ENCODE results near the gene CSPG4. TPM values are rescaled to one million over a fixed set of nuclear protein-coding genes. Genes with fewer than 3 reads are reported as not detected.
"Not testable (repeated sequence)": the region's sequence is repeated elsewhere in the genome, so short reads cannot be mapped to it uniquely, and the experiment has no call there.

CSPG4 gene
- total RNA-seq, 2 experiments from 2014 or later, result not detected

DNA sequence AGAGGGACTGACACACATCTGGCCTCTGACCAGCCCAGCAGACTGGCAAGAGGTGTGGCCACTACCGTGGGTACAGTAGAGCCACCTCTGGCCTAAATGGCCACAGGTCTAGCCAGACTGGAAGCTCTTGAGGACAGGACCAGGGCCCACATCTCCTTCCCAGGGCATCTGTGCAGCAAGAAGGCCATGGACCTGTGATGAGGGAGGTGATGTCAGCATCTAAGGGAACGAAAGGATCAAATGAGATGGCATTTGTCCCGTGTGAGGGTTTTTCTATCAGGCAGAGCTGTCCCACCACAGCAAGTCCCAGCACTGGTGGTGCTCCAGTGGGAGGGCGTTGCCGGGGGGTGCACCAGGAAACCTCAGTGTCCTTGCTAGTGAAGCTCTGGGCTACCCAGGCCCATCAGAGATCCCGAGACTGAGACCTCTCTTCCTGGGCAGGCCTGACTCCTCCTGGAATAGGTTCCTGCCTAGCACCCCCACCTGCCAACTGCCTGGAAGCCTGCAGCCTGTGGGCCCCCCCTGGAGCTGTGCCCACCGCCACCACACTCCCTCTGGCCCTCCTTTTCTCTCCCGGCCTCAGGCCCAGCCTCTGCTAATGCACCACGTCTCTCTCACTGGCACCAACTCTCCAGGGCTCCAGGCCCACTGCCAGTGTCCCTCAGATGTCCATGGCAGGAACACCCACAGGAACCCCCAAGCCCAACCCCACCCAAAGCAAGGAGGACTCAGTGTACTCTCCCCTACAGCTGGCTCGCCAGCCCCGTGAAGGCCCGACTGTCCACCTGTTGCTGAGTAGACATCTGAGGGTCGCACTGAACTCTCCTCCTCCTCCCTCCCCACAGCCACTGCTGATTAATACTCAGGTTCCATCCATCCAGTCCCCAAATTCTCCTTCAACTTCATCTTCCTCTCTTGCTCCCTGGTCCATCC lies 11.3 kb downstream of the CSPG4 start:
- H3K4me1 Mint-ChIP-seq; H3K4me3 Mint-ChIP-seq; H3K27me3 Mint-ChIP-seq; POLR2A ChIA-PET; CTCF ChIA-PET; H3K9me3 Mint-ChIP-seq; H3K36me3 Mint-ChIP-seq (ENCODE audit: low read depth); DNase-seq: not testable (repeated sequence)
- peak overlapping the region; percentile 31 for H3K27ac Mint-ChIP-seq

- H3K27ac Mint-ChIP-seq; DNase-seq; H3K4me3 Mint-ChIP-seq; POLR2A ChIA-PET; H3K9me3 Mint-ChIP-seq; CTCF ChIA-PET; H3K36me3 Mint-ChIP-seq (ENCODE audit: low read depth); H3K4me1 Mint-ChIP-seq; H3K27me3 Mint-ChIP-seq: not testable (repeated sequence)
Measured at GRCh38 chr15:75699961-75700874, 12.4 kb downstream of the CSPG4 start.

- DNase-seq; H3K27me3 Mint-ChIP-seq; H3K4me3 Mint-ChIP-seq; POLR2A ChIA-PET; H3K27ac Mint-ChIP-seq; H3K9me3 Mint-ChIP-seq; H3K36me3 Mint-ChIP-seq (ENCODE audit: low read depth); CTCF ChIA-PET: not testable (repeated sequence)
- peaks cover 11% of the 10 kb centered on the region for H3K4me1 Mint-ChIP-seq
Measured at GRCh38 chr15:75699517-75699916, 13.1 kb downstream of the CSPG4 start.

- H3K4me3 Mint-ChIP-seq; H3K36me3 Mint-ChIP-seq (ENCODE audit: low read depth); H3K27me3 Mint-ChIP-seq; CTCF ChIA-PET; POLR2A ChIA-PET; H3K9me3 Mint-ChIP-seq; DNase-seq; H3K27ac Mint-ChIP-seq: not testable (repeated sequence)
- peaks cover 11% of the 10 kb centered on the region for H3K4me1 Mint-ChIP-seq
Measured at GRCh38 chr15:75697974-75698747, 14.5 kb downstream of the CSPG4 start.

DNA sequence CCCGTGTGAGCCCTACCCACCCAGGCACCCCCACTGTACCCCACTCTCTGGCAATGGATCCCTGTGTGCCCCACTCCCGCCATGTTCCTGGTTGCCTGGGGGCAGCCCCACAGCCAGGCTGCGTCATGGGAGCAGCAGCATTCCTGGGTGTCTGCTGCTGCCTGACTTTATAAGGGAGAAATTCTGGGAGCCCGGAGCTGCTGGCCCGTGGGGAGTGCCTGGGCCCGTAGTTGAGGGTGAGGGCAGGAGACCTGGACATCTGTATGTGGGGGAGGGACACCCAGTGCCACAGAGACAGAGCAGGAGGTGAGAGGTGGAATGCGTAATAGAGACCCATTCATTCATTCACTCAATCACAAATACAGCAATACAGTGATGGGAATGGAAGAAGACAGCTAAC lies 15.1 kb downstream of the CSPG4 start:
- Mint-ChIP-seq H3K4me3 (no peak overlapping the region), H3K27ac (no peak overlapping the region), H3K4me1 (peaks cover 11% of the 10 kb centered on the region), H3K9me3 (no peaks in the 10 kb centered on the region), H3K36me3 (ENCODE audit: low read depth) (no peaks in the 10 kb centered on the region), H3K27me3 (peaks cover 13% of the 10 kb centered on the region)
- no peak for DNase-seq
- CTCF ChIA-PET, result no interaction called here
- POLR2A ChIA-PET, result no interaction called here

GRCh38 chr15:75696854-75697259 lies 15.8 kb downstream of the CSPG4 start:
- CTCF ChIA-PET, result no interaction called here
- DNase-seq, result no peak
- Mint-ChIP-seq H3K36me3 (ENCODE audit: low read depth) (no peaks in the 10 kb centered on the region), H3K4me1 (peaks cover 12% of the 10 kb centered on the region), H3K4me3 (no peak overlapping the region), H3K9me3 (no peaks in the 10 kb centered on the region), H3K27ac (no peak overlapping the region), H3K27me3 (peaks cover 18% of the 10 kb centered on the region)
- POLR2A ChIA-PET, result no interaction called here

- Mint-ChIP-seq H3K4me1 (peaks cover 12% of the 10 kb centered on the region), H3K27ac (no peak overlapping the region)
- CTCF ChIA-PET, result no interaction called here
Measured at GRCh38 chr15:75696311-75696720, 16.3 kb downstream of the CSPG4 start.

DNA sequence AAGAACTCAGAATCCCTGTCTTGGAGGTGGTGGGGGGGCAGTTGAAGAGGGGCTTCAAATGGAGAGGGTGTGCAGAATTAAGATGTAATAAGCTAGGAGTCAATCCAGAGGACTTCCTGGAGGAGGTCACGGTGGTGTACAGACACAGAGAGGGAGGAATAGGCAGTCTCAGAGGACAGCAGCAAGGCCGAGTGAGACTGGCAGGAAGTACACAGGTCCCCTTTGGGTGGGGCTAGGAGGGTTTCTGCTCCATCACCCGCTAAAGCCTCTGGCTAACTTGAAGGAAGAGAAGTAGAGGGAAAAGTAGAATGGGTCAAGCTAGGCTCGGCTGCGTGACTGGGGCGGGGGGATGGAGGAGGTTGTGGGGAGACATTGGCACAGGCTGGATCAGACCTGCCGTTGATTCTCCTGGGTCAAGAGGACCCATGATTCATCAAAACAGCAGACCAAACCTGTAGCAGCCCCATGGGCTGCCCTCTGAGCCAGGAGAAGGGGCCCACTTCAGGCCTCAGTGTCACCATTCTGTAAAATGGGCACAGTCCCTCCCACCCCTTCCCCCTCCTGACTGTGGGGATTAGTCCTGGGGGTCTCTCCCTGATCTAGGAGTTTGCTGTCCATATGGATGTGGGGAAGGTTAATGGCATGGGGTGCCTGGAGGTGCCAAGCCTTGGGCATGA lies 16.9 kb downstream of the CSPG4 start:
- Mint-ChIP-seq H3K4me1 (peaks cover 12% of the 10 kb centered on the region), H3K36me3 (ENCODE audit: low read depth) (no peaks in the 10 kb centered on the region), H3K27ac (no peak overlapping the region), H3K27me3 (peaks cover 18% of the 10 kb centered on the region), H3K4me3 (no peak overlapping the region), H3K9me3 (no peaks in the 10 kb centered on the region)
- POLR2A ChIA-PET, result no interaction called here
- no peak for DNase-seq
- CTCF ChIA-PET, result no interaction called here

More at GRCh38 chr15:75696311-75696720, 16.3 kb downstream of the CSPG4 start:
- POLR2A ChIA-PET, result no interaction called here
- DNase-seq, result no peak
- Mint-ChIP-seq H3K4me3 (no peak overlapping the region), H3K9me3 (no peaks in the 10 kb centered on the region), H3K27me3 (peaks cover 18% of the 10 kb centered on the region), H3K36me3 (ENCODE audit: low read depth) (no peaks in the 10 kb centered on the region)

DNA sequence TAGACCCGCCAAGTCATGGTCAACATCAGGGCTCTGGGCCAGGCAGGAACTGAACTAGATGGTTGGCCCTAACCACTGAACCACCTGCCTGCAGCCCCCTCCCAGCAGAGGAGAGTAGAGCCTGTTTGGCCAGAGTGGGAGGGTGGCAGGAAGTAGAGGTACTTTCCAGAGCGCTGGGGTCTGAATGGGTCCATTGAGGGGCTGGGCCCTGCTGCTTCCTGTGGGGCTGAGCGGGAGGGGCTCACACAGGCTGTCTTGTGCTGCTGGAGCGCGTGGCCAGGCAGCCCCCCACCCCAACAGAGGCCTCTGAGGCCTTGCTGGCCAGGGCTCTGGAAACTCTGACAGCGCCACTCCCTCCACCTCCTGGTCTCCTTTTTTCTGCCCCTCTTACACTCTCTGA lies 17.4 kb downstream of the CSPG4 start:
- no peak for DNase-seq
- ChIA-PET POLR2A (no interaction called here), CTCF (no interaction called here)
- peak overlapping the region; percentile 50 for H3K27ac Mint-ChIP-seq
- no peaks in the 10 kb centered on the region for H3K36me3 Mint-ChIP-seq (ENCODE audit: low read depth)
- H3K27me3 Mint-ChIP-seq, result peaks cover 18% of the 10 kb centered on the region
- H3K4me1 Mint-ChIP-seq, result peaks cover 12% of the 10 kb centered on the region
- no peak overlapping the region for H3K4me3 Mint-ChIP-seq
- no peaks in the 10 kb centered on the region for H3K9me3 Mint-ChIP-seq

DNA sequence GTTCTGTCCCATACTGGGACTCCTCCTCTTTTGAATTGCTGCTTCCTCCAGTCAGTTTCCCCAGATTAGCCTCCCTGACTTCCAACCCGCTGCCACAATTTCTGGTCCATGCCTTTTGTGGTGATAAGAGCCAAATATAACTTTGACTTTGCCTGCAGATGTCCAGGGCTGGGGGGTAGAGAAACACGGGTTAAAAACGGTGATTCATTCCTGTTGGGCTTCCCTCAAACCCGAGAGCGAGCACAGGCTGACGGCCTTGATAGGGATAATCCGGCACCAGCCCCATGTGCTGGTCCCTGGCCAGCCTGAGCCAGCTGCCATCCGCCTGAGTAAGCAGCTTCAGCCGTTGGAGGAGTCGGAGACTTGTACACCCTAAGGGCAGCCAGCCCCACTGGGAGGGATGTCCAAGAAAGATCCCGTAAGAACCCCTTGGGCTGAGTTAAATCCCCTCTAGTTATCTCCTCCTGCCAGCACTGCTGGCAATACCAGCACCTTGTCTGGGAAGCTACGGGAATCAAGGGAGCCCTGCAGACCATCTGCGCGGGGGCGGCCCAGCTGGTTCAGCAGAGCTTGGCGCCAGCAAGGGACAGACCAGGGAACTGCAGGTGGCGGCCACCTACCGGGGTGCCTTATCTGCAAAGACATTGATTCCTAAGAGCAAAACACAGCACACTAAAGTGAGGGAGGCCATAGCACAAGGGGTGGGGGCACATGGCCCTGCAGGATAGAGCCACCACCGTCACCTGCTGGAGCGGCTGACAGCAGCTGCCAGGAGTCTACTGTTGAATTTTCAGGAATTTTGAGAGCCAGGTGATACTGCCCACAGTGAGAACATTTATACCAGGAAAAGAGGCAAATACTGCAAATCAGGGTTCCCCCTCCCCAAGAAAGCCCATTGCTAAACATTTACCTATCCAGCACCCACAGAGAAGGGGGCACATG lies 18.1 kb downstream of the CSPG4 start:
- Mint-ChIP-seq H3K36me3 (ENCODE audit: low read depth) (no peaks in the 10 kb centered on the region), H3K9me3 (no peaks in the 10 kb centered on the region), H3K27ac (no peak overlapping the region), H3K4me1 (peaks cover 12% of the 10 kb centered on the region), H3K4me3 (no peak overlapping the region), H3K27me3 (peaks cover 18% of the 10 kb centered on the region)
- ChIA-PET CTCF (interaction anchor here (0.8 kb wide), 1 partner anchor 8 kb away, joined by 3 read pairs; no protein-coding TSS in a partner anchor), POLR2A (no interaction called here)
- no peak for DNase-seq

GRCh38 chr15:75693501-75694240 lies 19.0 kb downstream of the CSPG4 start:
- H3K27ac Mint-ChIP-seq, result no peak overlapping the region
- H3K9me3 Mint-ChIP-seq, result no peaks in the 10 kb centered on the region
- CTCF ChIA-PET, result no interaction called here
- POLR2A ChIA-PET, result no interaction called here
- H3K36me3 Mint-ChIP-seq (ENCODE audit: low read depth), result no peaks in the 10 kb centered on the region
- H3K4me3 Mint-ChIP-seq, result no peak overlapping the region
- DNase-seq, result no peak
- peaks cover 18% of the 10 kb centered on the region for H3K27me3 Mint-ChIP-seq
- H3K4me1 Mint-ChIP-seq, result peaks cover 12% of the 10 kb centered on the region

Data from activated CD4-positive, alpha-beta T cell treated with anti-CD3 and anti-CD28 coated beads, Interleukin-2, amount 10 ng/mL, durations not matched to agents 7 days and 5 days (primary cell).